ENCODE measurements around the gene CCDC134.
"Not testable (repeated sequence)": the region's sequence is repeated elsewhere in the genome, so short reads cannot be mapped to it uniquely, and the experiment has no call there.

The CCDC134 gene

GRCh38 chr22:41821471-41822316 lies 21.2 kb downstream of the CCDC134 start:
- H3K27ac ChIP-seq = no peak overlapping the region
- no peak for DNase-seq (ENCODE audit: low read depth, low spot score)

GRCh38 chr22:41822317-41823057 lies 22.0 kb downstream of the CCDC134 start:
- H3K27ac ChIP-seq = no peak overlapping the region
- DNase-seq (ENCODE audit: low read depth, low spot score) = peak; percentile 52

- no peak overlapping the region for H3K27ac ChIP-seq
- no peak for DNase-seq (ENCODE audit: low read depth, low spot score)
These were observed 23.3 kb downstream of the CCDC134 start for GRCh38 chr22:41823797-41824196.

DNA sequence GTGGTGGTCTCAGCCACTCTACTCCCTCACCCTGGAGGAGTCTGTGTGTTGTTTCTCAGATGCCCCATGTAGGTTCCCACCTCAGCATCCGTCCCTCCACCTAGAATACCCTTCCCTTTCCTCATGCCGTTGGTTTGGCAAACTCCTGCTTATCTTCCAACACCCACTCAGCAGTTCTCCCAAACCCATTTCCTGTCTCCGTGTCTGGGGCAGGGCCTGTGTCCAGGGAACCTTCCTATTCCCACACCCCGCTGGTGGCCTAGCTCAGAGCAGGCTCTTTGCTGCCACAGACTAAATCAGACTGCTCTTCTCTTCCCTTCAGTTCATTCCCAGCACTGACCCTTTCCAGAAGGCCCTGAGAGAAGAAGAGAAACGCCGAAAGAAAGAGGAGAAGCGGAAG lies 24.9 kb downstream of the CCDC134 start:
- no peak for DNase-seq (ENCODE audit: low read depth, low spot score)
- no peak overlapping the region for H3K27ac ChIP-seq

DNA sequence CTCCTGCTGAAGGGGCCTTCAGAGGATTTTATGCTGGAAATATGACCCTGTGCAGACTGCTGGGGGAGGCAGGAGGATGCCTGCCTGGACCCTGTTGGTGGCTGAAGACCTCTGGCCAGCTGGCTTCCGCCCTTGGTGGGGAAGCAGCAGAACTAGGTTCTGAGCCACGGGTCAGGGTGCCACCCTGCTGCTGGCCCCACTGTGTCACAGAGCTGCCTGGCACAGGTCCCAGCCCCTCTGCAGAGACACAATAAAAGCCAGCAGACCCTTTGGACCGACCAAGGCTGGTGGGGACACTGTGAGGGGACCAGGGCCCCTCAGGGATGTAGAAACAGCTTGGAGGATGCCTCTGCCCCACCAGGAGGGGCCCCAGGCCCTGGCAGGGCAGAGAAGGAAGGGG lies 25.5 kb downstream of the CCDC134 start:
- no peak overlapping the region for H3K27ac ChIP-seq
- no peak for DNase-seq (ENCODE audit: low read depth, low spot score)

DNA sequence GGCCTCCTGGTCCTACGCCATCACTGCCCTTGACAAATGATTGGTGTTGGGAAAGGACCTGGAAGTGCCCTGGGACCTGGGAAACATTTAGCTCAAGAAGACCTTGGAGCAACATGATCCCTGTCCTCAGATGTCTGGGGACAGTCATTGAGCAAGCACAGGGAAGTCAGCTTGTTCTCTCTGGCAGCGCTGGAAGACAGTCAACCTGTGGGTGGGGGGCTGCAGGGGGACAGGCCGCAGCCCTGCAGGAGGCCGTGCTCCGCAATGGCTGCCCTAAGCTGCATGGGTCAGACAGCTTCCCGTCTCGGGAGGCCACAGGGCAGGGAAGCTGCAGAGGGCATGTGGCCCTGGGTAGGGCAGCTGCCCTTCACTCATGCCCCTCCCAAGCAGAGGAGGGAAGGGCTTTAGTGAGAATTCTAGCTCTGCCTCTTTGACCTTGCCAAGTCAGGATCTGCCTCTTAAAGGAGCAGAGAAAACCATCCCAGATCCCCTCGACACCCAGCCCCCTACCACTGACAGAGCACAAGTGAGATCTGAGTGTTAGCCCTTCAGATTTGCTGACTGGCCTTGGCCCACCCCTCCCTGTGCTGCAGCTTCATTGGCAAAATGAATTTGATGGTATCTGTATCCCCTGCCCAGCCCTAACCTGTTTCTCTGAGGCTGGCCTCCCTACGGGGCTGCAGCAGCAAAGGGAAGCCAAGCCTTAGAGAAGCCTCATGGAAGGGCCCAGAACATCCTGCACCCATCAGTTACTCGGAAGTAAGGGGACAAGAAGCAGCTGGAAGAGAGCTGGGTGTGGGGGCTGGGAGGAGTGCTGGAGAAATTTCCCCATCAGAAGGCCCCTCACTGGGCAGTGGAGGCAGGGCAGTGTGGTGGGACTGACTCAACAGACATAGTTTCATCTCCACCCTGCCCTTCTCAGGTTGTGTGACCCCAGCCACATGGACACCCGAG lies 26.2 kb downstream of the CCDC134 start:
- H3K27ac ChIP-seq = no peak overlapping the region
- DNase-seq (ENCODE audit: low read depth, low spot score) = no peak

GRCh38 chr22:41827671-41828070 lies 27.2 kb downstream of the CCDC134 start:
- DNase-seq (ENCODE audit: low read depth, low spot score) = no peak
- no peak overlapping the region for H3K27ac ChIP-seq

DNA sequence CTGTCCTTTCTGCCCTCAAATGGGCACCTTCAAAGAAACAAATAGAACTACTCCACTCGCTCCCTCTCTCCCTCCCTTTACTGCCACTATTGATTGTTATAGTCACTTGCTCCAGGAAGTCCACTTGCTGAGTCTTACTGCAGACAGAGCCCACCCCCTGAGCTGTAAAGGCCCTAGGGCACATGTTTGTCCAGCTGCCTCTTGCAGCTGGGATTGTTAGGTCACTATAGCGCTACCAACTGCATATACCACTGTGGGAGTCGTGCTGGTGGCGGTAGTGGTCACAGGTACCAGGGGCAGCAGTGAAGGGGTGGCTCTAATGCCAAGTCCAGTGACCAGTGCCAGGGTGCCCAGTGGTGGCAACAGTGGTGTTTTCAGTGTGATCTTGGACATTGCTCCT lies 28.0 kb downstream of the CCDC134 start:
- no peak for DNase-seq (ENCODE audit: low read depth, low spot score)
- H3K27ac ChIP-seq = no peak overlapping the region

DNA sequence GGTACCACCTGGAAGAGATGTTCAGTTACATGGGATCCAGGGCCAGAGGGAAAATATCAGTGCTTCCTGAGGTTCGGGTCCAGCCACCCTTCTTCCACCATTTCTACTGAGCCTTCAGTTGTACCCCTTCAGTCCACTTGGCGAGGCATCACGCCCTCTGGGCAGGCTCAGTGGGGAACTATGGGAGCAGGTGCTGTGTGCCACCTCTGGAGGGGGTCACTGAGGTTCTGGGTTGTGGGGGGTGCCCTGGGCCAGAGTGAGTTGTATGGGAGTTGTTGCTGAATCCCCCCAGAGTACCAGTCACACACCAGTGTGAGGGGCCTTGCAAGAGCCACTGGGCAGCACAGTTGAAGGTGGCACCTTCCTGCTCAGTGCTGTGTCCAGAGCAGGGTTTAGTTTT lies 29.7 kb downstream of the CCDC134 start:
- DNase-seq (ENCODE audit: low read depth, low spot score) = no peak
- H3K27ac ChIP-seq = no peak overlapping the region

- peak overlapping the region; percentile 92 for H3K27ac ChIP-seq
- DNase-seq (ENCODE audit: low read depth, low spot score) = no peak
These were observed 30.9 kb downstream of the CCDC134 start for GRCh38 chr22:41831383-41831782.

DNA sequence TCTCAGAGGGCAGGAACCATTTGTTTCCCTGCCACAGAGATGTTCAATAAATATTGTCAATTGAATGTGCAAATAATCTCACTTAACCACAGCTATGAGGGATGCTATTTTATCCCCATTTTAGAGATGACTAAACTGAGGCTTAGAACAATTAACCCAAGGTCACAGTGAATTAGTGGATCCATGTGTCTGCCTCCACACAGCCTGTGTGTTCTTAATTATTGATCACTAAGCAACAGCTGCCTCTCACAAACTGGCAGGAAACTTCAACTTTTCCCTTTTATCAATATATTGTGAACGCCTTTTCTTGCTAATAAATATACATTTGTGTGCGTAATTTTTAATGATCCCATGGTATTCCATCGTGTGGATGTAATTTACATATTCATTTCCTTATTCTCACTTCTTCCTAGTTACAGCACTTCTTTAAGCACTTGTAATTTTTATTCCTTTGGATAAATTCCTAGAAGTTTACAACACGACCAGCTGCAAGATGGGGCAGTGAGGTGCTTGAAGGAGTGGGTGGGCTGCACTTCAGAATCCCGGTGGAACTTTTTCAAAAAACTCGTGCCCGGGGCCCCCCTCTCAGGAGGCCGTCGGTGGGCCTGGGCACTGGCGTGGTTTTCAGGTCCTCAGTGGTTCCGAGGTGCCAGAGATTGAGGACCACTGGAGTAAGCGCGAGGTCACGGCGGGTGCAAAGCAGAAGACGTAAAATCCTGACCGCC lies 31.5 kb downstream of the CCDC134 start:
- DNase-seq (ENCODE audit: low read depth, low spot score) = no peak
- H3K27ac ChIP-seq = peak overlapping the region; percentile 92

DNA sequence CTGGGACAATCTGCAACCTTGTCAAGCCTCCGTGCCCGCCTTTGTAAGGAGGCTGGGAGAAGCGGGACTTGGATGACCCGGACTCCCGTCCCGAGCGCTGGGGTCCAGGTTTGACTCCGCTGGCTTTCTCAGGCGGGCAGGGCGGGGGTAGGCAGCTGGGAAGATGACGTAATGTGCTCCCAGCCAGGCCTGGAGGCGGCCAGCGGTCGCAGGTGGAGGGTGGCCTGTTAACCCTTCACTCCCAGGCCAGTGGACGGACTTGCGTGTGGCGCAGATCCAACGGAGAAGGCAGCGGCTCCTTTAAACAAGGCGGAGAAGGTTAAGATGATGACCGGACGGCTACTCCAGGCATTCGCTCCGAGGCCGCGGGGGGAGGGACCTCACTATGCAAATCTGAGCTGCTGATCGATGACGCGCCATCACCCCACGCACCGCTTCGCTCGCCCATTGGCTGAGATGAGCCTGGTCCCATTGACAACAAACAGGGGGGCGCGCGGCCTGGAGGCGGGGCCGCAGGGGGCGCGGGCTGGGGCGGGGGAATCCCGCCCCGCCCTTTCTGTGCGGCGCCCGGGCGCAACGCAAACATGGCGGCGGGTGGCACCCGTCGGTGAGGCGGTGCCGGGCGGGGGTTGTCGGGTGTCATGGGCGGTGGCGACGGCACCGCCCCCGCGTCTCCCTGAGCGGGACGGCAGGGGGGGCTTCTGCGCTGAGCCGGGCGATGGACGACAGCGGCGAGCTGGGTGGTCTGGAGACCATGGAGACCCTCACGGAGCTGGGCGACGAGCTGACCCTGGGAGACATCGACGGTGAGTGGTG lies 32.3 kb downstream of the CCDC134 start, which contains the start of gene SREBF2:
SREBF2 (plus strand) TSS at position 553 of the 816 bp plus-strand sequence; CDS start at position 719, 166 bp downstream.
- H3K27ac ChIP-seq = peak within 1 kb of the TSS; percentile 92
- peak; percentile 97 for DNase-seq (ENCODE audit: low read depth, low spot score)

GRCh38 chr22:41833369-41834004 lies 33.0 kb downstream of the CCDC134 start:
- no peak for DNase-seq (ENCODE audit: low read depth, low spot score)

DNA sequence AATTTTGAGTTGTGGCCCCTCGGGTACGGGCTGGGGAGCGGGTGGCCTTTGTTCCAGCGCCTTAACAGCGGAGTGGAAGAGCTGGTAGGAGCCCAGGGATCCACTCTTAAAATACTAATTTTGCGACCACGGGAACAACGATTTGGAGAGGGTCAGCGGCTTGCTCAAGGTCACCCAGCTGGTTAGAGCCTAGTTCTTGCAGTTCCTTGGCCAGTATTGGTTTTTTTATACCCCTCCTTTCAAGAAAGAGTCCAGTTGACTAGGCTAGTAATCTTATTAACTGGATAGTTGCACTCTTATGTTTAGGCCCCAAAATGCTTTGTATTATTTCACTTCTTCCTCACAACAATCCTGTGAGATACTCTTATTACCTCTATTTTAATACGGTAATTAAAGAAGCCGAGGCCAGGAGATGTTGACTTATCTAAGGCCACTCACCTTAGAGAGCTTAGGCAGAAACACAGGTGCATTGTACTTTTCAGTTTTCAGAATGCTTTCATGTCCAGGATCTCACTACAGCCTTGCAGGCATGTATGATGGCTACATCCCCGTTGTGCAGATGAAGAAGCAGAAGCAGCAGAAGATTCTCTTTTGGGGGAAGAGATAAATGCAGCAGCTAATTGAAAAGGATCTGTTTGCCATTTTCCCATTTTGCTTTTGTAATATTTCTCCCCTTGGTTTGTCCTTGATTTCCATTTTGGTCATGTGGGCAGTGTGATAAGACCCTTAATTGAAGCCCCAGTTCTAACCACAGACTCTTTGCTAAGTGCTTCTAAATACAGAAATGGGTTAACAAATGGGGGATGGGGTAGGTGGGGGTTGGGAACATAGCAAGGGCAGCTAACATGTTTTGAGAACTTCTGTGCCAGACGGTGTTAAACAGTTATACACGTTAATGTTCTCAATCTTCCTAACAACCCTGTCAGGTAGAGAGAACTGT lies 33.8 kb downstream of the CCDC134 start:
- peak overlapping the region; percentile 92 for H3K27ac ChIP-seq
- DNase-seq (ENCODE audit: low read depth, low spot score) = no peak

More at GRCh38 chr22:41833369-41834004, 33.0 kb downstream of the CCDC134 start:
- peak overlapping the region; percentile 92 for H3K27ac ChIP-seq

- H3K27ac ChIP-seq = peak overlapping the region; percentile 92
- DNase-seq (ENCODE audit: low read depth, low spot score) = not testable (repeated sequence)
These were observed 35.0 kb downstream of the CCDC134 start for GRCh38 chr22:41835462-41835861.

GRCh38 chr22:41836551-41836950 lies 36.1 kb downstream of the CCDC134 start:
- peak overlapping the region; percentile 92 for H3K27ac ChIP-seq

More at GRCh38 chr22:41836551-41836950, 36.1 kb downstream of the CCDC134 start:
- no peak for DNase-seq (ENCODE audit: low read depth, low spot score)

Data from epithelial cell of prostate (primary cell).